ENCODE results near the gene RIMBP2. TPM values are rescaled to one million over a fixed set of nuclear protein-coding genes. Genes with fewer than 3 reads are reported as not detected.

Gene RIMBP2
- total RNA-seq, 1 donor from 2014 or later = 0.09 TPM

GRCh38 chr12:130680451-130680990 lies 35.6 kb downstream of the RIMBP2 start:
- no peak for DNase-seq
- intact Hi-C loops (cut with DNase I) = no loop called here
- no peak for ATAC-seq
- peaks cover 4% of the 10 kb centered on the region for H3K27me3 ChIP-seq
- no peak overlapping the region for H3K4me3 ChIP-seq
- no peaks in the 10 kb centered on the region for H3K36me3 ChIP-seq
- no peak overlapping the region for H3K27ac ChIP-seq
- H3K9me3 ChIP-seq = no peaks in the 10 kb centered on the region
- H3K4me1 ChIP-seq = no peaks in the 10 kb centered on the region
- TF ChIP-seq CTCF (IDR thresholded peaks at IDR 0.05) = no peak

GRCh38 chr12:130677957-130678558 lies 38.0 kb downstream of the RIMBP2 start:
- TF ChIP-seq CTCF (IDR thresholded peaks at IDR 0.05) = no peak
- no peak overlapping the region for H3K4me3 ChIP-seq
- DNase-seq (no peak), ATAC-seq (no peak)
- peaks cover 4% of the 10 kb centered on the region for H3K27me3 ChIP-seq
- intact Hi-C loops (cut with DNase I) = no loop called here
- no peak overlapping the region for H3K27ac ChIP-seq
- H3K4me1 ChIP-seq = no peaks in the 10 kb centered on the region
- H3K9me3 ChIP-seq = no peaks in the 10 kb centered on the region
- no peaks in the 10 kb centered on the region for H3K36me3 ChIP-seq

GRCh38 chr12:130675791-130676190 lies 40.3 kb downstream of the RIMBP2 start:
- no peaks in the 10 kb centered on the region for H3K27me3 ChIP-seq
- no peak for TF ChIP-seq CTCF (IDR thresholded peaks at IDR 0.05)
- no peak overlapping the region for H3K27ac ChIP-seq
- H3K36me3 ChIP-seq = no peaks in the 10 kb centered on the region
- ATAC-seq = no peak
- DNase-seq = no peak
- no peaks in the 10 kb centered on the region for H3K4me1 ChIP-seq
- intact Hi-C loops (cut with DNase I) = no loop called here
- H3K4me3 ChIP-seq = no peak overlapping the region
- H3K9me3 ChIP-seq = no peaks in the 10 kb centered on the region

- TF ChIP-seq CTCF (IDR thresholded peaks at IDR 0.05) = no peak
- Histone ChIP-seq H3K4me1 (no peaks in the 10 kb centered on the region), H3K9me3 (no peaks in the 10 kb centered on the region), H3K4me3 (no peak overlapping the region), H3K27me3 (no peaks in the 10 kb centered on the region), H3K27ac (no peak overlapping the region), H3K36me3 (no peaks in the 10 kb centered on the region)
- ATAC-seq = no peak
- DNase-seq = no peak
- intact Hi-C loops (cut with DNase I) = no loop called here
These were observed 41.0 kb downstream of the RIMBP2 start for GRCh38 chr12:130675121-130675520.

- H3K4me1 ChIP-seq = no peaks in the 10 kb centered on the region
- intact Hi-C loops (cut with DNase I) = no loop called here
These were observed 41.4 kb downstream of the RIMBP2 start for GRCh38 chr12:130674676-130675075.

More at GRCh38 chr12:130674676-130675075, 41.4 kb downstream of the RIMBP2 start:
- no peak overlapping the region for H3K4me3 ChIP-seq
- H3K27me3 ChIP-seq = no peaks in the 10 kb centered on the region
- TF ChIP-seq CTCF (IDR thresholded peaks at IDR 0.05) = no peak
- no peak overlapping the region for H3K27ac ChIP-seq
- H3K36me3 ChIP-seq = no peaks in the 10 kb centered on the region
- no peak for DNase-seq
- no peaks in the 10 kb centered on the region for H3K9me3 ChIP-seq
- ATAC-seq = no peak
